Nephron progenitor cell (in vitro differentiated cells): Measurements from ENCODE around the gene IL34.
"Not testable (repeated sequence)": the region's sequence is repeated elsewhere in the genome, so short reads cannot be mapped to it uniquely, and the experiment has no call there.

Experiments used
- DNase-seq: peaks from one replicate; pipeline ENCODE4 v3.0.0; 2021
- H3K27ac Mint-ChIP-seq: 2 replicates; pipeline ENCODE4 v1.8.0; 2021; ENCODE audit warnings: mild to moderate bottlenecking, moderate library complexity, mixed read lengths
- H3K27me3 Mint-ChIP-seq: 2 replicates; pipeline ENCODE4 v1.8.0; 2021; ENCODE audit warnings: mild to moderate bottlenecking, low read depth, mixed read lengths; ENCODE audit not compliant: poor library complexity
- H3K36me3 Mint-ChIP-seq: 2 replicates; pipeline ENCODE4 v1.8.0; 2021; ENCODE audit warnings: low read depth, mixed read lengths
- H3K4me1 Mint-ChIP-seq: 2 replicates; pipeline ENCODE4 v1.8.0; 2021; ENCODE audit warnings: mixed read lengths
- H3K4me3 Mint-ChIP-seq: 2 replicates; pipeline ENCODE4 v1.8.0; 2021; ENCODE audit warnings: mild to moderate bottlenecking, moderate library complexity, mixed read lengths
- H3K9me3 Mint-ChIP-seq: 2 replicates; pipeline ENCODE4 v1.8.0; 2021; ENCODE audit warnings: mild to moderate bottlenecking, moderate library complexity, mixed read lengths
- TF ChIP-seq, protein P1 (sequence below): fragments of 200-600 bp; sonication (generic); IDR thresholded peaks from 2 replicates; pipeline ENCODE4 v1.5.0; 2021; ENCODE audit warnings: antibody characterized with exemption

Gene IL34

DNA sequence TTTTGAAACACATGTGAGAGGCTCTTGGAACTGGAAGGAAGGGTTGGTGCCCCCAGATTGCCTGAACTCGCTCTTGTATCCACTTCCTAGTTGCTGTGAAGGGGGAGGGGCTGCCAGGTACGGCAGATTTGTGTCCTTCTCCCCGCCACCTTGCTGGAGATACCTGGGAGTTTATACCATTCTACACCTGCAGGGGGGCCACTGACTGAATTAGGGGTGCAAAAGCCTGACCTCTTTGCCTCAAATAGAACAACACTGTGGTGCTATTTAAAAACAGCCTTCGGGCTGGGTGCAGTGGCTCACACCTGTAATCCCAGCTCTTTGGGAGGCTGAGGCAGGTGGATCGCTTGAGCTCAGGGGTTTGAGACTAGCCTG, 35.1 kb upstream of the IL34 start:
- no peak for DNase-seq
- TF ChIP-seq, protein P1, sequence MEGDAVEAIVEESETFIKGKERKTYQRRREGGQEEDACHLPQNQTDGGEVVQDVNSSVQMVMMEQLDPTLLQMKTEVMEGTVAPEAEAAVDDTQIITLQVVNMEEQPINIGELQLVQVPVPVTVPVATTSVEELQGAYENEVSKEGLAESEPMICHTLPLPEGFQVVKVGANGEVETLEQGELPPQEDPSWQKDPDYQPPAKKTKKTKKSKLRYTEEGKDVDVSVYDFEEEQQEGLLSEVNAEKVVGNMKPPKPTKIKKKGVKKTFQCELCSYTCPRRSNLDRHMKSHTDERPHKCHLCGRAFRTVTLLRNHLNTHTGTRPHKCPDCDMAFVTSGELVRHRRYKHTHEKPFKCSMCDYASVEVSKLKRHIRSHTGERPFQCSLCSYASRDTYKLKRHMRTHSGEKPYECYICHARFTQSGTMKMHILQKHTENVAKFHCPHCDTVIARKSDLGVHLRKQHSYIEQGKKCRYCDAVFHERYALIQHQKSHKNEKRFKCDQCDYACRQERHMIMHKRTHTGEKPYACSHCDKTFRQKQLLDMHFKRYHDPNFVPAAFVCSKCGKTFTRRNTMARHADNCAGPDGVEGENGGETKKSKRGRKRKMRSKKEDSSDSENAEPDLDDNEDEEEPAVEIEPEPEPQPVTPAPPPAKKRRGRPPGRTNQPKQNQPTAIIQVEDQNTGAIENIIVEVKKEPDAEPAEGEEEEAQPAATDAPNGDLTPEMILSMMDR, result no peak
- Mint-ChIP-seq H3K27me3 (peaks cover 16% of the 10 kb centered on the region), H3K9me3 (no peaks in the 10 kb centered on the region), H3K36me3 (no peaks in the 10 kb centered on the region), H3K4me1 (no peaks in the 10 kb centered on the region), H3K27ac (no peak overlapping the region), H3K4me3 (no peak overlapping the region)

DNA sequence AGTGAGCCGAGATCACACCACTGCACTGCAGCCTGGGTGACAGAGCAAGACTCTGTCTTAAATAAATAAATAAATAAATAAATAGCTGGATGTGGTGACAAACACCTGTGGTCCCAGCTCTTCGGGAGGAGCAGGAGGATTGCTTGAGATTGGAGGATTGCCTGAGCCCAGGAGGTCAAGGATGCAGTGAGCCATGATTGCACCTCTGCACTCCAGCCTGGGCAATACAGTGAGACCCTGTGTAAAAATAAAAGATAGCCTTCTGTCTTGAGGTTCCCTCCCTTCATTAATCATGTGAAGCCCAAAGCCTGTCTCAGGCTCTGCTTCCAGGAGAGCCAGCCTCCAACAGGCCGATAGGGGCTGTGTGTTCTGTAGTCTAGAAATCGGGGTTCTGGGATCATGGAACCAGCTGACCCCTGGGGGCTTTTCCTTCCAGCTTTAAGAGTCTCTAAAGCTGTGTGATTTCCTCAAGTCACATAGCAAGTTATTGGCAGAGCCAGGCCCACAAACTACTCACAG, 34.5 kb upstream of the IL34 start:
- Mint-ChIP-seq H3K27ac (no peak overlapping the region), H3K9me3 (no peaks in the 10 kb centered on the region)

DNA sequence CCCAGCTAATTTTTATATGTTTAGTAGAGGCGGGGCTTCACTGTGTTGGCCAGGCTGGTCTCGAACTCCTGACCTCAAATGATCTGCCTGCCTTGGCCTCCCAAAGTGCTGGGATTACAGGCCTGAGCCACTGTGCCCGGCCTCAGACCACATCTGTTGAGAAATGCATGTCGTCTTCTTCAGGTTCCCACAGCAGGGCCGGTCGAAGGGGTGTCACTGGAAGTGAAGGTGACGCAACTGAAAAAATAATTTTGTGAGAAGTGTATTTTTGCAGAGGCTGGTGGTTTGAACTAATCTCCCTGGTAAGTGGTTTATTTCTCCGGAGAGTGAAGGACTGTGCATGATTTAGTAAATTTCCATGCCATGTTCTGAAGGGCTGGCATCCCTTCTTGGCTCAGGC, 33.4 kb upstream of the IL34 start:
- Mint-ChIP-seq H3K36me3 (no peaks in the 10 kb centered on the region), H3K27me3 (peaks cover 12% of the 10 kb centered on the region), H3K9me3 (no peaks in the 10 kb centered on the region), H3K4me3 (no peak overlapping the region), H3K4me1 (no peaks in the 10 kb centered on the region), H3K27ac (no peak overlapping the region)
- TF ChIP-seq, protein P1, result no peak
- no peak for DNase-seq

More for the DNA sequence above, 34.5 kb upstream of the IL34 start:
- Mint-ChIP-seq H3K27me3 (peaks cover 11% of the 10 kb centered on the region), H3K4me1 (no peaks in the 10 kb centered on the region), H3K36me3 (no peaks in the 10 kb centered on the region), H3K4me3 (no peak overlapping the region)
- TF ChIP-seq, protein P1, result no peak
- no peak for DNase-seq

DNA sequence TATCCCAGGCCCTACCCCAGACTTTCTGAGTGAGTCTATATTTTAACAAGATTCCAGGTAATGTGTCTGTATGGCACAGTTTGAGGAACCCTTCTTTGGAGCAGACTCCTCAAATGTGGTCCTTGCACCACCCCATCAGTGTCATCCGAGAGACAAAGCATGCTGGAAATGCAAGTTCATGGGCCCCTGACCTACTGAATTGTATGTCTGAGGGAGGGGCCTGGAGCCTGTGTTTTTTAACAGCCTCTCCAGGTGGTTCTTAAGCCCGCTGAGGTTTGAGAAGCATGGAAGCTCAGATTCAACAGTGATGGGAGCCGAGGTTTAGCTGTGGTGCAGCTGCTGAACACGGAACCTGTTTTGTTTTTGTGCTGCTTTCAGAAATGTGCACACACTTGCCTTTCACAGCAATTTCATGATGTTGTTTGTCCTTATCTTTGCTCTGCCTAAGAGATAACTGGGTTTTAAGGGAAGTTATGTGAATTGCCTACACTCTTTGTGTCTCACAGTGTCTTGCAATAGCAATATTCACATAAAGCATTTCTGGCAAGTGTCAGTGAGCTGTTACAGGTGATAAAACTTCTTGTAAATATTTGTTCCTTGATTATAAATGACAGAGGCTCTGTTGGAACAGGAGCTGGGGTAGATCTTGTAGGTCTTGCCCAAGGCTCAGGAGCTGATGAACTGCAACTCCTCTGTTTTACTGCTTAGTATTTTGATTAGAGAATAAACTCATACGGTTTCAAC, 32.0 kb upstream of the IL34 start:
- Mint-ChIP-seq H3K27ac (no peak overlapping the region), H3K27me3 (peaks cover 27% of the 10 kb centered on the region), H3K9me3 (no peaks in the 10 kb centered on the region), H3K4me1 (no peaks in the 10 kb centered on the region), H3K4me3 (no peak overlapping the region), H3K36me3 (no peaks in the 10 kb centered on the region)
- no peak for DNase-seq
- TF ChIP-seq, protein P1, result no peak

DNA sequence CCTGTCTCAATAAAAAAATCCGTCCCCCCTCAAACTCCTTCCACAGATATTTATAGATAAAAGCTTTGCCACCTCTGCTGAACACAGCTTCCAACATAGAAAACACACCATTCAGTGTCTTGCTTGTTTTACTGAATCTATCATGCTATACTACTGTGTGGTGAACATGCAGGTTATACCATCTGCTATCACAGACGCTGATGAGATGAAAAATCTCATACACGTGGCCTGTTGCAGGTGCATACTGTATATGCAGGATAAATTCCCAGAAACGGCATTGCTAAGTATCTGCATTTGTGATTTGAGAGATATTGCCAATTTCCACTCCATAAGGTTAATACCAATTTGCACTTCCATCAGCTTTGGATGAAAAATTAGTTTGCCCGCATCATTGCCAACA, 30.4 kb upstream of the IL34 start:
- TF ChIP-seq, protein P1, result no peak
- H3K9me3 Mint-ChIP-seq, result no peaks in the 10 kb centered on the region
- H3K4me1 Mint-ChIP-seq, result peaks cover 10% of the 10 kb centered on the region
- no peak overlapping the region for H3K27ac Mint-ChIP-seq
- no peak for DNase-seq
- H3K36me3 Mint-ChIP-seq, result no peaks in the 10 kb centered on the region
- peaks cover 34% of the 10 kb centered on the region for H3K27me3 Mint-ChIP-seq
- no peak overlapping the region for H3K4me3 Mint-ChIP-seq

DNA sequence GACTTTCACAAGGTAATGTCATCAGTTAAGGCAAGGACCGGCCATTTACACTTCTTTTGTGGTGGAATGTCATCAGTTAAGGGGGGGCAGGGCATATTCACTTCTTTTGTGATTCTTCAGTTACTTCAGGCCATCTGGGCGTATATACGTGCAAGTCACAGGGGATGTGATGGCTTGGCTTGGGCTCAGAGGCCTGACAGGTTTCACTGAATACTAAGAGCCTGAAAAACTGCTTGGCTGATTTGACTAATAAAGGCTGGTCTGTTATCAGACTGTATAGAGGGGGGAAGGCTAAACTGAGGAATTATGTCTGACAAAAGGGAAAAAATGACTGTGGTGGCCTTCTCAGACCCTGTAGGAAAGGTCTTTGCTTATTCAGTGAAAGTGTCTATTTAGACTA, 24.5 kb upstream of the IL34 start:
- not testable (repeated sequence) for H3K27ac Mint-ChIP-seq, H3K36me3 Mint-ChIP-seq, H3K4me3 Mint-ChIP-seq, DNase-seq
- Mint-ChIP-seq H3K9me3 (peaks cover 11% of the 10 kb centered on the region), H3K4me1 (peaks cover 15% of the 10 kb centered on the region), H3K27me3 (peaks cover 74% of the 10 kb centered on the region)
